Effector memory CD4-positive, alpha-beta T cell (primary cell): ENCODE measurements around the gene PCCB.

Source experiments
- DNase-seq, 3 donors: peaks; one replicate each; pipeline ENCODE4 v3.0.0-alpha.2; 2020
- H3K27ac ChIP-seq: 2 replicates; pipeline ENCODE4 v1.7.0; 2013; ENCODE audit warnings: mild to moderate bottlenecking, low read length, moderate library complexity; ENCODE audit not compliant: insufficient read depth, poor library complexity, severe bottlenecking
- H3K27me3 ChIP-seq: replicated peaks from 2 replicates; pipeline ENCODE4 v1.7.0; 2013; ENCODE audit warnings: mild to moderate bottlenecking, low read length; ENCODE audit not compliant: insufficient read depth, control insufficient read depth, poor library complexity, severe bottlenecking
- H3K36me3 ChIP-seq: 2 replicates; pipeline ENCODE4 v1.7.0; 2013; ENCODE audit warnings: mild to moderate bottlenecking, low read length, moderate library complexity; ENCODE audit not compliant: control insufficient read depth, insufficient read depth
- H3K4me1 ChIP-seq: 2 replicates; pipeline ENCODE4 v1.7.0; 2013; ENCODE audit warnings: low read length, mild to moderate bottlenecking; ENCODE audit not compliant: control insufficient read depth, insufficient read depth, poor library complexity, severe bottlenecking
- H3K4me3 ChIP-seq: 2 replicates; pipeline ENCODE4 v1.7.0; 2013; ENCODE audit warnings: low read length, low read depth, mild to moderate bottlenecking; ENCODE audit not compliant: insufficient read depth, poor library complexity, severe bottlenecking
- H3K9me3 ChIP-seq: 2 replicates; pipeline ENCODE4 v1.7.0; 2013; ENCODE audit warnings: mild to moderate bottlenecking, low read length, moderate library complexity; ENCODE audit not compliant: control insufficient read depth

Gene PCCB

GRCh38 chr3:136239094-136239493 lies 11.0 kb upstream of the PCCB start:
- no peaks in the 10 kb centered on the region for H3K27me3 ChIP-seq
- no peaks in the 10 kb centered on the region for H3K9me3 ChIP-seq
- H3K4me1 ChIP-seq: no peaks in the 10 kb centered on the region
- no peaks in the 10 kb centered on the region for H3K36me3 ChIP-seq
- no peak overlapping the region for H3K4me3 ChIP-seq
- no peak for DNase-seq
- no peak overlapping the region for H3K27ac ChIP-seq

GRCh38 chr3:136245691-136246090 lies 4.4 kb upstream of the PCCB start:
- H3K36me3 ChIP-seq: no peaks in the 10 kb centered on the region
- peaks cover under 1% of the 10 kb centered on the region for H3K4me1 ChIP-seq
- H3K27ac ChIP-seq: no peak overlapping the region
- H3K9me3 ChIP-seq: no peaks in the 10 kb centered on the region
- no peaks in the 10 kb centered on the region for H3K27me3 ChIP-seq
- no peak overlapping the region for H3K4me3 ChIP-seq
- DNase-seq: no peak

- Histone ChIP-seq H3K9me3 (no peaks in the 10 kb centered on the region), H3K4me1 (peaks cover 6% of the 10 kb centered on the region), H3K27me3 (no peaks in the 10 kb centered on the region), H3K27ac (no peak overlapping the region), H3K36me3 (no peaks in the 10 kb centered on the region), H3K4me3 (no peak overlapping the region)
- no peak for DNase-seq
These were observed 2.7 kb upstream of the PCCB start for GRCh38 chr3:136247436-136247835.

- H3K27ac ChIP-seq: no peak overlapping the region
- H3K27me3 ChIP-seq: no peaks in the 10 kb centered on the region
- peaks cover 6% of the 10 kb centered on the region for H3K4me1 ChIP-seq
- no peak for DNase-seq
- no peaks in the 10 kb centered on the region for H3K36me3 ChIP-seq
- no peaks in the 10 kb centered on the region for H3K9me3 ChIP-seq
- no peak overlapping the region for H3K4me3 ChIP-seq
These were observed 2.1 kb upstream of the PCCB start for GRCh38 chr3:136247855-136248590.

- Histone ChIP-seq H3K4me1 (peaks cover 6% of the 10 kb centered on the region), H3K4me3 (no peak overlapping the region)
- no peak for DNase-seq
These were observed 1.0 kb upstream of the PCCB start for GRCh38 chr3:136249091-136249490.

GRCh38 chr3:136249593-136249992 lies 547 bp upstream of the PCCB start:
- no peak for DNase-seq
- no peaks in the 10 kb centered on the region for H3K27me3 ChIP-seq
- no peaks in the 10 kb centered on the region for H3K36me3 ChIP-seq
- no peaks in the 10 kb centered on the region for H3K9me3 ChIP-seq
- H3K27ac ChIP-seq: peak overlapping the region; percentile 73
- H3K4me3 ChIP-seq: peak overlapping the region; percentile 69
- H3K4me1 ChIP-seq: peaks cover 6% of the 10 kb centered on the region

More at GRCh38 chr3:136249091-136249490, 1.0 kb upstream of the PCCB start:
- Histone ChIP-seq H3K9me3 (no peaks in the 10 kb centered on the region), H3K27ac (no peak overlapping the region), H3K27me3 (no peaks in the 10 kb centered on the region), H3K36me3 (no peaks in the 10 kb centered on the region)

GRCh38 chr3:136250903-136251460 lies 842 bp downstream of the PCCB start:
- H3K4me1 ChIP-seq: peaks cover 6% of the 10 kb centered on the region
- peaks cover 2% of the 10 kb centered on the region for H3K36me3 ChIP-seq
- H3K4me3 ChIP-seq: peak overlapping the region; percentile 69
- DNase-seq: no peak
- peak overlapping the region; percentile 73 for H3K27ac ChIP-seq
- H3K9me3 ChIP-seq: no peaks in the 10 kb centered on the region
- H3K27me3 ChIP-seq: no peaks in the 10 kb centered on the region

GRCh38 chr3:136251511-136251910 lies 1.4 kb downstream of the PCCB start:
- Histone ChIP-seq H3K9me3 (no peaks in the 10 kb centered on the region), H3K36me3 (peaks cover 7% of the 10 kb centered on the region), H3K27ac (no peak overlapping the region), H3K27me3 (no peaks in the 10 kb centered on the region), H3K4me1 (peaks cover 6% of the 10 kb centered on the region), H3K4me3 (no peak overlapping the region)
- no peak for DNase-seq

- Histone ChIP-seq H3K4me3 (no peak overlapping the region), H3K36me3 (peaks cover 28% of the 10 kb centered on the region), H3K4me1 (peaks cover 4% of the 10 kb centered on the region), H3K9me3 (no peaks in the 10 kb centered on the region), H3K27ac (no peak overlapping the region), H3K27me3 (no peaks in the 10 kb centered on the region)
- no peak for DNase-seq
These were observed 5.7 kb downstream of the PCCB start for GRCh38 chr3:136255672-136256406.

GRCh38 chr3:136258199-136258598 lies 8.1 kb downstream of the PCCB start:
- H3K4me3 ChIP-seq: no peak overlapping the region
- H3K36me3 ChIP-seq: peaks cover 40% of the 10 kb centered on the region
- H3K9me3 ChIP-seq: no peaks in the 10 kb centered on the region
- H3K27me3 ChIP-seq: no peaks in the 10 kb centered on the region
- H3K4me1 ChIP-seq: no peaks in the 10 kb centered on the region
- no peak for DNase-seq
- H3K27ac ChIP-seq: no peak overlapping the region
